NCI-H2081 (cell line): ENCODE results near the gene OBI1.
"Not testable (repeated sequence)": the region's sequence is repeated elsewhere in the genome, so short reads cannot be mapped to it uniquely, and the experiment has no call there.

ENCODE experiments used
- DNase-seq, 2 experiments: peaks; one replicate each; lab custom pipeline; 2025; lab: John Stamatoyannopoulos, UW

Gene OBI1

GRCh38 chr13:78647109-78647678, 11.8 kb downstream of the OBI1 start:
- DNase-seq: not testable (repeated sequence)

GRCh38 chr13:78638216-78638615, 20.7 kb downstream of the OBI1 start:
- no peak for DNase-seq

- DNase-seq: no peak
Observed at GRCh38 chr13:78636495-78636894, 22.5 kb downstream of the OBI1 start.

GRCh38 chr13:78632996-78633395, 26.0 kb downstream of the OBI1 start:
- DNase-seq: no peak

- DNase-seq: no peak
Observed at GRCh38 chr13:78631077-78631476, 27.9 kb downstream of the OBI1 start.

GRCh38 chr13:78630511-78630910, 28.4 kb downstream of the OBI1 start:
- DNase-seq: no peak

GRCh38 chr13:78625384-78625783, 33.6 kb downstream of the OBI1 start:
- no peak for DNase-seq

- no peak for DNase-seq
Observed at GRCh38 chr13:78623132-78623531, 35.8 kb downstream of the OBI1 start.

- DNase-seq: no peak
Observed at GRCh38 chr13:78620936-78621470, 38.0 kb downstream of the OBI1 start.

GRCh38 chr13:78618411-78618810, 40.5 kb downstream of the OBI1 start:
- no peak for DNase-seq

GRCh38 chr13:78611040-78611439, 47.9 kb downstream of the OBI1 start:
- DNase-seq: no peak

GRCh38 chr13:78610381-78610883, 48.5 kb downstream of the OBI1 start:
- no peak for DNase-seq

- peak in 1 of 2 experiments; percentile 23 for DNase-seq
Observed at GRCh38 chr13:78609464-78610205, 49.3 kb downstream of the OBI1 start.

- no peak for DNase-seq
Observed at GRCh38 chr13:78608688-78609463, 50.1 kb downstream of the OBI1 start.

- DNase-seq: no peak
Observed at GRCh38 chr13:78608252-78608687, 50.7 kb downstream of the OBI1 start.

GRCh38 chr13:78607409-78608251, 51.3 kb downstream of the OBI1 start:
- no peak for DNase-seq

- no peak for DNase-seq
Observed at GRCh38 chr13:78606471-78607408, 52.2 kb downstream of the OBI1 start.

- peak in 1 of 2 experiments; percentile 4 for DNase-seq
Observed at GRCh38 chr13:78604782-78605611, 54.0 kb downstream of the OBI1 start.

GRCh38 chr13:78603240-78603957, 55.6 kb downstream of the OBI1 start, which contains the start of gene POU4F1:
TSS of gene POU4F1 (minus strand) at chr13:78603552. CDS start at chr13:78603326, 226 bp downstream.
- DNase-seq: peak; percentile 89 to 94
